ENCODE measurements around the gene C19orf18. TPM values are rescaled to one million over a fixed set of nuclear protein-coding genes. Genes with fewer than 3 reads are reported as not detected.

The C19orf18 gene
- total RNA-seq, 1 experiment from 2014 or later = not detected

GRCh38 chr19:57947419-57948134 is 26.8 kb downstream of the C19orf18 start, which contains the start of gene ZNF256:
Gene ZNF256 (minus strand): TSS chr19:57947706. CDS start chr19:57947474, 232 bp downstream.
- DNase-seq (ENCODE audit: low read depth) = peak; percentile 91

DNA sequence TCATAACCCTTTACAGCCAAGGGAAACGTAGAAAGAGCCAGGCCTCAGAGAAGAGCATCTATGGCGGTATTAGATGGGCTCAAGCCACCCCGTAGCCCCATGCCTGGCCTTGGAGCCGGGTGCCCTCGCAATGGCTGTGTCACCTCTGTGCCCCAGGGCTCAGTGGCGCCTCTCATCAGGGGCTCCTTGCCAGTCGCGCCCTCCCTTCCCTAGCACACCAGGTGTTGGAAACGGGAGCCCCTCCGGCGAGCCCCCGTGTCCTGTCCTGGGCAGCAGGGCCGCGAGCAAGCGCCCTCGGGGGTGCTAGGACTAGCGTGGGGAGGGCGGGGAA is 27.3 kb downstream of the C19orf18 start:
- no peak for DNase-seq (ENCODE audit: low read depth)

DNA sequence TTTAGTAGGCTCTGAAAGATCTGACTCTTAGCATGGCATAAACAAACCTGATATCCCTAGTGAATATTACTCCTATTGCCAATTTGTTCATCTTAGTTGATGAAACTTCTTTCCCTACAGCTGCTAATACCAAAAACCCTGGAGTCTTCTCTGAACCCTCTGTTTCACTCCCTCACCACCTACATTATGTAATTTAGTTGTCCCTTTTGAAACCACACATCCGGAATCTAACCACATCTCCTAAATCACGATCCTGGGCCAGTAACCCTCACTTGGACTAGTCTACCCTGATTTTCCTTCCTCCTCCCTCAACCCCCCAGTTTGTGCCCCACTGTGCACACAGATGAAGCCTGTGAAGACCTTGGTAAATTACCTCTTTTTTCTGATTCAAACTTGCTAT is 28.0 kb downstream of the C19orf18 start:
- no peak for DNase-seq (ENCODE audit: low read depth)

DNA sequence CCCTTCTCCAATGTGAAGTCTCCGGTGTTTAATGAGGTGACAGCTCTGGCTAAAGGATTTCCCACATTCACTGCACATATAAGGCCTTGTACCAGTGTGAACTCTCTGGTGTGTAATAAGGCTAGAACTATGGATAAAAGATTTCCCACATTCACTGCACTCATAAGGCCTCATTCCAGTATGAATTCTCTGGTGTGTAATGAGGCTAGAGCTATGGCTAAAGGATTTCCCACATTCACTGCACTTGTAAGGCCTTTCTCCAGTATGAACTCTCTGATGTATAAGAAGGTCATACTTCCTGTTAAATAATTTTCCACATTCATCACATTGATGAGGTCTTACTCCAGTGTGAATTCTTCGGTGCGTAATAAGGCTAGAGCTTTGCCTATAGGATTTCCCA is 32.7 kb downstream of the C19orf18 start:
- no peak for DNase-seq (ENCODE audit: low read depth)

GRCh38 chr19:57935731-57936130 is 38.6 kb downstream of the C19orf18 start:
- no peak for DNase-seq (ENCODE audit: low read depth)

DNA sequence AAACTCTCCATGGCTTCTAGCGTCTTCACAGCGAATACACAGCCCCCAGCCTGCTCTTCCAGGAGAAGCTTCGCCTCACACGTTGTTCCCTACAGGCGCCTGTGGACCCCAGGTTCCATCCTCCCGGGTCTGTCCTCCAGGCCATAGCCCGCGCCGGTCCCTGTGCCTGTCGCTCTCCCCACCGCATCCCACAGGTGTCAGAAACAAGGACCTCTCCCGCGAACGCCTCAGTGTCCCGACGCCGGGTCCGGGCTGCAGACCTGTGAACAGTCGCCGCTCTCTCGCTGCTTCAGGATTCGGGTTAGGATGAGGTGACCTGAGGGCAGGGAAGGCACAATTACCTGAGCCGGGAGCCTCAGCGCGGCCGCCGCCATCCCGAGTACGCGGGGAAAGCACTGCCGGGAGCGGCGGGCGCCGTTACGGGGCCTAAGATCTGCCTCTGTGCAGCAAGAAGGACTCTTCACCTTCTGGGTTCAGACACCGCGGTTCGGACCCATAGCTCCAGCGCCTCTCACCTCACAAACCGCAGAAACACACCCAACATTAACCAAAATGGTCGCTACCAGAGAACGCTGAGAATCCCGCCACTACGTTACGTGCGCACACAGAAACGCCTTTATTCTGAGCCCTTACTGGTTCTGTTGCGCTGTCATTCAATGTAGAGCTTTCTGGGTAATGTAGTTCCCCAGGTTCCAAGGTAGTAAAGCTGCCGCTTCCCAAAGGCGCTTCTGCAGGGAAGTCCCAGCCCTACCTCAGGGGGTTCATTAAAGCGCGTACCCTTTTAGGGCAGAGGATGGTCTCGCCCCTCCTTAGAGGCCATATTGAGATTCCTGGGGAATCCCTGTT is 39.3 kb downstream of the C19orf18 start, which contains the start of gene ZNF418:
TSS of gene ZNF418 (minus strand) at position 583 of the 846 bp plus-strand sequence. CDS start 1,580 bp downstream, outside the sequence.
- DNase-seq (ENCODE audit: low read depth) = peak; percentile 57

- no peak for DNase-seq (ENCODE audit: low read depth)
Observed at GRCh38 chr19:57927587-57927986, 46.7 kb downstream of the C19orf18 start.

DNA sequence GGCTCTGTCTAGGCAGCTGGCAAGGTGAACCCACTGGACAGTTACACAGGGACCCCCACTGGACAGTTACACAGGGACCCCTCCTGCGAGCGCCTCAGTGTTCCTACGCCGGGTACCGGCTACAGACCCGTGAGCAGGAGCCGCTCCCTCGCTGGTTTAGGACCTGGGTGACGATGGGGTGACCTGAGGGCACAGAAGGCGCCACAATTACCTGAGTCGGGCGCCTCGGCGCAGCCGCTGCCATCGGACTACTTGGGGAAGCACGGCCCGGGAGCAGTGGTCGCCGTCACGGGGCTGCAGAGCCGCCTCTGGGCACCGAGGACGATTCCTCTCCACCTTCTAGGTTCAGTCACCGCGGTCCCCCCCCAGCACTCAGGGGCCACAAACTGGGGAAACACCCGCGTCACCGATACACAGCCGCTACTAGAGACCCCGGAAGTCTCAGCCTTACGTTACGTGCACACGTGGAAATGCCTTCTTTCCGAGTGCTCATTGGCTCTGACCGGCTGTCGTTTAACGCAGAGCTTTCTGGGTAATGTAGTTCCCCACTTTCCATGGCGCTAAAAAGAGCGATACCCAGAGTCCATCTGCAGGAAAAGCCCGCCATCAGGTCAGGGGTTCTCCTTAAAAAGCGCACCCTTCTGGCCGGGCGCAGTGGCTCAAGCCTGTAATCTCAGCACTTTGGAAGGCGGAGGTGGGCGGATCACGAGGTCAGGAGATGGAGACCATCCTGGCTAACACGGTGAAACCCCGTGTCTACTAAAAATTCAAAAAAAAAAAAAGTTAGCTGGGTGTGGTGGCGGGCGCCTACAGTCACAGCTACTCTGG is 58.0 kb downstream of the C19orf18 start, which contains the start of gene ZNF417:
TSS of gene ZNF417 (minus strand) at position 425 of the 828 bp plus-strand sequence. CDS start at position 244, 181 bp downstream.
- DNase-seq (ENCODE audit: low read depth) = peak; percentile 96

DNA sequence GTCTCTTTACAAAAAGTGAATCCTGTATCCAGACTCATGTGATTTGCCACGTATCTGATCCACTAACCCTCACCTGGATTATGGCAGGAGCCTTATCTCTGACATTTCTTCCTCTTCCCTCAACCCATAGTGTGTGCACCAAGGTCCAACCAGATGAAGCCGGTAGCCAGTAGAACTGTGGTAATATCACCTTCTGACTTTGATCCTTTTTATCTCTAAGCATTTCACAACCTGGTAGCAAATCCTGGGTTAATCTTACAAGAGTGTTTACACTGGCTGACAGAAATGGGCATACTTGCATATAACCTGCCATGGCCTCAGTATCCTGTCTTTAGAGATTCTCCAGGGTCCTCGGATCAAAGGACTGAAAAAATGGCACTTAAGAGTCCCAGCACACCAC is 59.8 kb downstream of the C19orf18 start:
- no peak for DNase-seq (ENCODE audit: low read depth)

Other genes with a start within 250 kb of the C19orf18 start
- gene ZNF671, start 246.9 kb downstream of the C19orf18 start, total RNA-seq (2014; rRNA removed) = 4.2 TPM in 2 replicates
- gene ZNF776, start 227.7 kb downstream of the C19orf18 start, total RNA-seq (2014; rRNA removed) = 8.3 and 12.4 TPM in 2 replicates
- gene ZNF586, start 204.9 kb downstream of the C19orf18 start, total RNA-seq (2014; rRNA removed) = 9.6 and 12.2 TPM in 2 replicates
- gene ZNF552, start 159.6 kb downstream of the C19orf18 start, total RNA-seq (2014; rRNA removed) = 2.2 and 3.5 TPM in 2 replicates
- 6.8 and 7.0 TPM in 2 replicates for gene ZNF587B, start 144.2 kb downstream of the C19orf18 start, total RNA-seq (2014; rRNA removed)
- gene ZNF587, start 124.7 kb downstream of the C19orf18 start, total RNA-seq (2014; rRNA removed) = 6.9 and 11.5 TPM in 2 replicates
- gene ZNF814, start 85.5 kb downstream of the C19orf18 start, total RNA-seq (2014; rRNA removed) = 4.9 and 6.9 TPM in 2 replicates
- 9.3 and 10.8 TPM in 2 replicates for gene ZNF417, start 57.9 kb downstream of the C19orf18 start, total RNA-seq (2014; rRNA removed)
- 1.5 and 2.4 TPM in 2 replicates for gene ZNF418, start 39.1 kb downstream of the C19orf18 start, total RNA-seq (2014; rRNA removed)
- gene ZNF256, start 26.8 kb downstream of the C19orf18 start, total RNA-seq (2014; rRNA removed) = 2.9 and 3.7 TPM in 2 replicates
- 13.9 and 15.6 TPM in 2 replicates for gene ZNF606, start 28.3 kb upstream of the C19orf18 start, total RNA-seq (2014; rRNA removed)
- not detected in 2 replicates for gene ZSCAN1, start 59.5 kb upstream of the C19orf18 start, total RNA-seq (2014; rRNA removed)
- 0.83 and 1.4 TPM in 2 replicates for gene ZNF135, start 84.7 kb upstream of the C19orf18 start, total RNA-seq (2014; rRNA removed)
- gene ZSCAN18, start 123.7 kb upstream of the C19orf18 start, total RNA-seq (2014; rRNA removed) = 57.6 and 59.5 TPM in 2 replicates
- gene ZNF329, start 176.3 kb upstream of the C19orf18 start, total RNA-seq (2014; rRNA removed) = 10.5 and 11.8 TPM in 2 replicates
- gene ZNF274, start 208.5 kb upstream of the C19orf18 start, total RNA-seq (2014; rRNA removed) = 12.2 and 12.7 TPM in 2 replicates